Keratinocyte (primary cell): Measurements from ENCODE around the gene NR1H3.

Experiments
- EZH2 ChIP-seq: IDR thresholded peaks from one replicate; pipeline ENCODE4 v1.6.1; 2012; ENCODE audit warnings: inconsistent platforms, mild to moderate bottlenecking, low read length, moderate library complexity
- TF ChIP-seq, protein P1 (sequence below), 3 experiments: IDR thresholded peaks in 1 of 3; conservative IDR thresholded peaks in 1 of 3; optimal IDR thresholded peaks in 1 of 3; 2 replicates in 2 of 3; 3 replicates in 1 of 3; pipeline versions ENCODE3 to v1.5.1; 2011; ENCODE audit warnings: low read length in 3 of 3, mild to moderate bottlenecking in 3 of 3, moderate library complexity in 2 of 3, control low read depth in 1 of 3, inconsistent platforms in 1 of 3; ENCODE audit not compliant: insufficient read depth in 2 of 3; ENCODE audit errors: extremely low read depth in 1 of 3

DNA sequence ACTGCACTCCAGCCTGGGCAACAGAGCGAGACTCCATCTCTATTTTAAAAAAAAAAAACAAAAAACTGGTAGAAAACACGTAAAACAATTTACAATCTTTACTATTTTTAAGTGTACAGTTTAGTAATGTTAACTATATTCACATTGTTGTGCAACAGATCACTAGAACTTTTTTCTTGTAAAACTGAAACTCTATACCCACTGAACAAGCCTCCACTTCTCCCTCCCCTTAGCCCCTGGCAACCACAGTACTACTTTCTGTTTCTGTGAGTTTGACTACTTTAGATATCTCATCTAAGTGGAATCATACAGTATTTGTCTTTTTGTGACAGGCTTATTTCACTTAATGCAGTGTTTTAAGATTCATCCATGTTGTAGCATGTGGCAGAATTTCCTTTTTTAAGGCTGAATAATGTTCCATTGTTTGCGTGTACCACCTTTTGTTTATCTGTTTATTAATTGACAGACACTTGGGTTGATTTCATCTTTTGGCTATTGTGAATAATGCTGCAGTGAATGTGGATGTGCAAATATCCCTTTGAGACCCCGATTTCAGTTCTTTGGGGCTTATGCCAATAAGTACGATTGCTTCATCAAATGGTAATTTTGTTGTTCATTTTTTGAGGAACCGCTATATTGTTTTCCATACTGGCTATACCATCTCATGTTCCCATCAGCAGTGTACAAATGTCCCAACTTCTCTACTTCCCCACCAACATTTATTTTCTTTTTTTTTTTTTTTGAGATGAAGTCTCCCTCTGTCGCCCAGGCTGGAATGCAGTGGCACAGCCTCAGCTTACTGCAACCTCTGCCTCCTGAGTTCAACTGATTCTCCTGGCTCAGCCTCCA lies 32.0 kb upstream of the NR1H3 start:
- TF ChIP-seq, protein P1, sequence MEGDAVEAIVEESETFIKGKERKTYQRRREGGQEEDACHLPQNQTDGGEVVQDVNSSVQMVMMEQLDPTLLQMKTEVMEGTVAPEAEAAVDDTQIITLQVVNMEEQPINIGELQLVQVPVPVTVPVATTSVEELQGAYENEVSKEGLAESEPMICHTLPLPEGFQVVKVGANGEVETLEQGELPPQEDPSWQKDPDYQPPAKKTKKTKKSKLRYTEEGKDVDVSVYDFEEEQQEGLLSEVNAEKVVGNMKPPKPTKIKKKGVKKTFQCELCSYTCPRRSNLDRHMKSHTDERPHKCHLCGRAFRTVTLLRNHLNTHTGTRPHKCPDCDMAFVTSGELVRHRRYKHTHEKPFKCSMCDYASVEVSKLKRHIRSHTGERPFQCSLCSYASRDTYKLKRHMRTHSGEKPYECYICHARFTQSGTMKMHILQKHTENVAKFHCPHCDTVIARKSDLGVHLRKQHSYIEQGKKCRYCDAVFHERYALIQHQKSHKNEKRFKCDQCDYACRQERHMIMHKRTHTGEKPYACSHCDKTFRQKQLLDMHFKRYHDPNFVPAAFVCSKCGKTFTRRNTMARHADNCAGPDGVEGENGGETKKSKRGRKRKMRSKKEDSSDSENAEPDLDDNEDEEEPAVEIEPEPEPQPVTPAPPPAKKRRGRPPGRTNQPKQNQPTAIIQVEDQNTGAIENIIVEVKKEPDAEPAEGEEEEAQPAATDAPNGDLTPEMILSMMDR (optimal IDR thresholded peaks at IDR 0.05 in 1 of 3, IDR thresholded peaks at IDR 0.05 in 1 of 3, conservative IDR thresholded peaks at IDR 0.05 in 1 of 3; ENCODE audit: extremely low read depth in 1 of 3, insufficient read depth in 2 of 3, low read length in 3 of 3): no peak
- TF ChIP-seq EZH2: no peak
